PC-9 (cell line): ENCODE data around the gene PAH.

Source experiments
- EZH2 ChIP-seq: fragments of 200-600 bp; sonication (generic); IDR thresholded peaks from 2 replicates; pipeline ENCODE4 v1.8.0; 2017; ENCODE audit warnings: antibody characterized with exemption, low read depth
- TF ChIP-seq, protein P1 (sequence below): fragments of 200-600 bp; sonication (generic); conservative IDR thresholded peaks from 2 replicates; pipeline ENCODE4 v1.6.1; 2017; ENCODE audit warnings: mixed run types, antibody characterized with exemption, mild to moderate bottlenecking, moderate library complexity

DNA sequence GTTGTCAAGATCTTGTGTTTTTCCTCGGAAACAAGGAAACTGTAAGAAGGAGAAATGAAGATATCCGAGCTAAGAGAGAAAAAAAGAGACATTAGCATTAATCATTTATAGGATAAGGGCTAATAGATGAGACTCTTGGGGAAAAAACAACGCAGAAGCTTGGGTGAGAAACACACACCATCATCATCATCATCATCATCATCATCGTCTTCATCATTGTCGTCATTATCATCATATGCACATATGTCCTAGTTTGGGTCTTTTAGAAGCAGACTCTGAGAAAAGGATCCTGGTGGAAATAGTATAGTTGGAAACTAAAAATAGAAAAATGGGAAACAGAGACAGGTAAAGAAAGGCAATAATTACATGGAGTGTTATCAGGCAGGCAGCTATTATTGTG is 95.9 kb downstream of the PAH start:
- TF ChIP-seq, protein P1, sequence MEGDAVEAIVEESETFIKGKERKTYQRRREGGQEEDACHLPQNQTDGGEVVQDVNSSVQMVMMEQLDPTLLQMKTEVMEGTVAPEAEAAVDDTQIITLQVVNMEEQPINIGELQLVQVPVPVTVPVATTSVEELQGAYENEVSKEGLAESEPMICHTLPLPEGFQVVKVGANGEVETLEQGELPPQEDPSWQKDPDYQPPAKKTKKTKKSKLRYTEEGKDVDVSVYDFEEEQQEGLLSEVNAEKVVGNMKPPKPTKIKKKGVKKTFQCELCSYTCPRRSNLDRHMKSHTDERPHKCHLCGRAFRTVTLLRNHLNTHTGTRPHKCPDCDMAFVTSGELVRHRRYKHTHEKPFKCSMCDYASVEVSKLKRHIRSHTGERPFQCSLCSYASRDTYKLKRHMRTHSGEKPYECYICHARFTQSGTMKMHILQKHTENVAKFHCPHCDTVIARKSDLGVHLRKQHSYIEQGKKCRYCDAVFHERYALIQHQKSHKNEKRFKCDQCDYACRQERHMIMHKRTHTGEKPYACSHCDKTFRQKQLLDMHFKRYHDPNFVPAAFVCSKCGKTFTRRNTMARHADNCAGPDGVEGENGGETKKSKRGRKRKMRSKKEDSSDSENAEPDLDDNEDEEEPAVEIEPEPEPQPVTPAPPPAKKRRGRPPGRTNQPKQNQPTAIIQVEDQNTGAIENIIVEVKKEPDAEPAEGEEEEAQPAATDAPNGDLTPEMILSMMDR: no peak
- TF ChIP-seq EZH2: no peak
